KOPT-K1 (cell line): ENCODE results near the gene PLEKHD1.

Source experiments
- H3K27ac ChIP-seq: fragments of 200-600 bp; sonication (generic); 2 replicates; pipeline ENCODE4 v1.5.1; 2016; ENCODE audit warnings: antibody characterized with exemption, mild to moderate bottlenecking, low read depth, low read length; ENCODE audit not compliant: poor library complexity, severe bottlenecking
- H3K36me3 ChIP-seq: fragments of 200-600 bp; sonication (generic); 2 replicates; pipeline ENCODE4 v1.5.1; 2017; ENCODE audit warnings: antibody characterized with exemption, mild to moderate bottlenecking, low read length, moderate library complexity; ENCODE audit not compliant: insufficient read depth
- H3K9me3 ChIP-seq: fragments of 200-600 bp; sonication (generic); 2 replicates; pipeline ENCODE4 v1.5.1; 2017; ENCODE audit warnings: antibody characterized with exemption, low read length, mild to moderate bottlenecking; ENCODE audit not compliant: insufficient read depth, poor library complexity, severe bottlenecking

PLEKHD1 gene

DNA sequence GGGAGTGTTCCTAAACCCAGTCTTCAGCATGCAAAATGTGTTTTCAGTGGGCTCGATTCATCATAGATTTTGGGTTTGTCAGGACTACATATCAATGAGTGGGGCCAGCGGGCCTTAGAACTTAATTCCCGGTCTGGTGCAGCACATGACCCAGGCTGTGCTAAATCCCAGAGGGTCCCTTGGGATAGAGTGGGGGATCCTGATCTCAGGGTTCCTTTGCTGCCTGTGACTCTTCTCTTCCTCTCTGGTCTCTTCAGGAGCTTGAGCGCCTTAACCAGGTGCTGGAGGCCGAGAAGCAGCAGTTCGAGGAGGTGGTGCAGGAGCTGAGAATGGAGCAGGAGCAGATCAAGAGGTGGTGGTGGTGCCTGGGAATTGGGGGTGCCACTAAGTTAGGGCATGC, 37.5 kb downstream of the PLEKHD1 start:
- Histone ChIP-seq H3K36me3 (no peaks in the 10 kb centered on the region), H3K27ac (no peak overlapping the region), H3K9me3 (no peaks in the 10 kb centered on the region)

DNA sequence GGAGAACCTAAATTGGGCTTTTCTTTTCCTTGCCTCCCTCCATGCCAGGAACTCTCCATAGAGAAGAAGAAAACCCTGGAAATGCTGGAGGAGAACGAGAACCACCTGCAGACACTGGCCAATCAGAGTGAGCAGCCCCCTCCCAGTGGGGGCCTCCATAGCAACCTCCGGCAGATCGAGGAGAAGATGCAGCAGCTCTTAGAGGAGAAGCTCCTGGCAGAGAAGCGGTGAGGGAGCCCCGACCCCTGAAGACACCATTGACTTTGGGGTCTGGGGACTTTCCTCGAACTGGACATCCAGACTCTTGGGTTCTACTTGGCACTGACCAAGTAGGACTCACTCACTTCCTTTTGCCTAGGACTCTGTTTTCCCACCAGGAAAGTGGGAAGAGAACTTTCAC, 41.4 kb downstream of the PLEKHD1 start:
- no peaks in the 10 kb centered on the region for H3K36me3 ChIP-seq
- H3K9me3 ChIP-seq: no peaks in the 10 kb centered on the region
- no peak overlapping the region for H3K27ac ChIP-seq

DNA sequence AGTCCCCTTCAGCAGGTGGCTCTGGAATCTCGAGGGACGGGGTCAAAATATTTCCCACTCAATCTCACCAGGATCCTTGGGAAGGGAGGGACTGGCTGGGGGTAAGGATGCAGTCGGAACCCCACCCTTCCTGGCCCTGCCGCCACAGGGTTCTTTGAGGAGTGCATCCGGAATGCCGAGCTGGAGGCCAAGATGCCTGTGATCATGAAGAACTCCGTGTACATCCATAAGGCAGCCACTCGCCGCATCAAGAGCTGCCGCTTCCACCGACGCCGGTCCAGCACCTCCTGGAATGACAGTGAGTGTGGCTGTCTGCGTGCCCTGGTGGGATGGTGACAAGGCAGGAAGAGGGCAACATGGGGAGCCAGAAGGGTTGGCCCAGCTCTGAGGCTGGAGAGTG, 43.1 kb downstream of the PLEKHD1 start:
- Histone ChIP-seq H3K27ac (no peak overlapping the region), H3K36me3 (no peaks in the 10 kb centered on the region), H3K9me3 (no peaks in the 10 kb centered on the region)

DNA sequence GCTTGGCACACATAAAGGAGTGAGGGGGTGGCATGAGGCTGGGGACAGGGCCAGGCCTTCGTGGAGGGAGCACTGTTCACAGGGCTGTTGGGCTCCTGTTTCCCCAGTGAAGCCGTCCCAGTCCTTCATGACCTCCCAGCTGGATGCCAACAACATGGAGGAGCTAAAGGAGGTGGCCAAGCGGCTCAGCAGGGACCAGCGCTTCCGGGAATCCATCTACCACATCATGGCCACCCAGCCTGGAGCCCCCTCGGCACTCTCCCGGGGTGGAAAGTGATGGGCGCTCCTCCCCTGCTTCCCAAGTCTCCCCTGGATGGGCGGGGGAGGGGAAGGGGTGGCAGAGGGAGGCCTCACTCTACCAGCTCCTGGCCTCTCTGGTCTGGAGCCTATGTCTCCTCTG, 43.6 kb downstream of the PLEKHD1 start:
- Histone ChIP-seq H3K9me3 (no peaks in the 10 kb centered on the region), H3K27ac (no peak overlapping the region), H3K36me3 (no peaks in the 10 kb centered on the region)

- Histone ChIP-seq H3K36me3 (no peaks in the 10 kb centered on the region), H3K9me3 (no peaks in the 10 kb centered on the region), H3K27ac (no peak overlapping the region)
Measured at GRCh38 chr14:69528930-69529329, 44.4 kb downstream of the PLEKHD1 start.

DNA sequence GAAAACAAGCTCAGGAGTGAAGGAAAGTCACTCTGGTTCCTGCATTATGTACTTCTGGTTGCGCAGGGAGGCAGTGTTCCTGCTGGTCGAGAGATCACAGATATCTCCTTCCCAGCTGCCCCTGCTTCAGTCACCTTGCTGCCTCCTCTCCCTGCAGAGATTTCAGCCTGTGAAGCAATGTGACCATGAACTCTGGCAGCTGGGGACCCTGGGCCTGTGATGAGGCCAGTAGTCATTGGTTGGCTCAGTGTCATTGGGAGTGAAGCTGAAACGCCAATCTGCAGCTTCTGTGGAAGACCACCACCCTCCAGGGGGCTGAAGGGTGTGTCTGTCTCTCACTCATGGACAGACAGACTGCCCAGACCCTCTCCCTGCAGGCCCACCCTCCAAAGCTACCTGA, 45.0 kb downstream of the PLEKHD1 start:
- H3K27ac ChIP-seq: no peak overlapping the region
- H3K36me3 ChIP-seq: no peaks in the 10 kb centered on the region
- no peaks in the 10 kb centered on the region for H3K9me3 ChIP-seq

GRCh38 chr14:69530095-69530494, 45.6 kb downstream of the PLEKHD1 start:
- Histone ChIP-seq H3K9me3 (no peaks in the 10 kb centered on the region), H3K36me3 (no peaks in the 10 kb centered on the region), H3K27ac (no peak overlapping the region)

DNA sequence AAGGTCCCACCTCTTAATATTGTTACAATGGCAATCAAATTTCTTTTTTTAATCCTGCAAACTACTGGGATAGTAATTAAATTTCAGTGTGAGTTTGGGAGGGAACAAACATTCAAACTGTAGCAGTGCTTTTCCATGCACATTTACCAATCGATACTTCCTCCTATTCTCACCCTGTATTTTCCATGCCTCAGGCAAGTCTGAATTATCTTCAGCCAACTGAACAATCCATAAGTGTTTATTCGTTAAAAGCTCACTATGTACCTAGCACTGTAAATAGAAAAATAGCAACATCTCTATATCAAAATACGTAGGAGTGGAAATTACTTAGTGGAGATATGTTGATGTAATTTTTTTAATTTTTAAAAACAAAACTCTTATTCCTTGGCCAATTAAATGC, 46.6 kb downstream of the PLEKHD1 start:
- Histone ChIP-seq H3K36me3 (no peaks in the 10 kb centered on the region), H3K9me3 (no peaks in the 10 kb centered on the region), H3K27ac (no peak overlapping the region)

DNA sequence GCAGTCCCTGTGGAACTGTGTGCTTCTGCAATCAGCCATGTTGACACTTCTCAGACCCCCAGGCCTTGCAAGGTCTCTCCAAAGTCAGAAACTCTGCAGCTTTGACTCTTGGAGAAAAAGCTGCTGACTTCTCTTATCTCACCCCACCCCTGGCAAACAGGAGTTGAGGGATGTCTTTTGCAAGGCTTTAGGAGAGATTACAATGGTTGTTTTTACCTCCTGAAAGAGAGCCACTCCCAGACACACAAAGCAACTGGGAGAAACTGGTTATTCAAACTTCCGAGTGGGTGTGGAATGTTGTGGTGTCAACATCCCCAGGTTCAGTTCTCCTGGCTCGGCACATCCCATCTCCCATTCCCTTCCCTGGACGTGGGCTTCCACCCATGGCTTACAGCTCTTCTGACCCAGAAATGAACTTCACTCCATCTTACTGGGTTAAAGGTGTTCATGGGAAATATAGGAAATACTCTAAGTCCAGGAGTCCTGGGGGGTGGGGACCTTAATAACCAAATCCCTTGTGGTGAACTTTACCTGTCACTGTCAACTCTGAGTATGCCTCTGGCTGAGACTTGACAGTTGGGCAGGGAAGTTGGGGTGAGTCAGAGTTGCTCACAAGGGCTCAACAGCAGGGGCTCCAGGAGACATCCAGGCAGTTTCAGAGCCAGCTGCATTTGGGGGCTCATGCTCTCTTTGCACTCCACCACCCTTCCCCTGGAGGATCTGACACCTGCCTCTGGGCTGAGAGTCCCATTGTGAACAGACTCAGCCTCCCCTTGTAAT, 48.2 kb downstream of the PLEKHD1 start:
- Histone ChIP-seq H3K27ac (no peak overlapping the region), H3K9me3 (no peaks in the 10 kb centered on the region), H3K36me3 (no peaks in the 10 kb centered on the region)

DNA sequence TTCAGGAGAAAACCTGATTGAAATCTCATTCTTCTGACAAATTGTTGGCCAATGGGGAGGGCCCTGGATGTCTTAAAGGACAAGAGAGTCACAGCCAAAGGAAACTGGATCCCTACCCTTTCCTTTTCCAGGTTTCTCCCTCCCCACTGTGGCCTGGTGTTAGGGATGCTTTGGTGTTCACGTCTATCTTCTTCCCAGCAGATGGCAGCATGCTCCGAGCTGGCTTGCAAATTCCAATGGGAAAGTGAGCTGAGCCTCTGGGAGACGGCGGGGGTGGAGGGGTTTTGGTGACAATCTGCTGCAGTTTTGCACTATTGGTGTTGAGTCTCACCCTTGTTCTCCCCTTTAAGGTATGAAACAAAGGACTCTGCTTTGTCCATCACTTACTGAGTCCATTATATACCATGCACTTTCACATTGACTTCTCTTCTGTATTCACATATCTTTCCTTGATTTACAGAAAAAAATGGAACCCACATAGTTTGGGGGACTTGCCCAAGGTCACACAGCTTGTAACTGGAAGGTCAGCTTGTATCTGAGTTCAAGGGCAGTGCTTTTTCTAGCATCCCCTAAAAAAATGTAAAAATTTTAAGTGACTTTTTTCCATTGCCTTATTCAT, 50.8 kb downstream of the PLEKHD1 start:
- Histone ChIP-seq H3K9me3 (no peaks in the 10 kb centered on the region), H3K36me3 (no peaks in the 10 kb centered on the region), H3K27ac (no peak overlapping the region)

DNA sequence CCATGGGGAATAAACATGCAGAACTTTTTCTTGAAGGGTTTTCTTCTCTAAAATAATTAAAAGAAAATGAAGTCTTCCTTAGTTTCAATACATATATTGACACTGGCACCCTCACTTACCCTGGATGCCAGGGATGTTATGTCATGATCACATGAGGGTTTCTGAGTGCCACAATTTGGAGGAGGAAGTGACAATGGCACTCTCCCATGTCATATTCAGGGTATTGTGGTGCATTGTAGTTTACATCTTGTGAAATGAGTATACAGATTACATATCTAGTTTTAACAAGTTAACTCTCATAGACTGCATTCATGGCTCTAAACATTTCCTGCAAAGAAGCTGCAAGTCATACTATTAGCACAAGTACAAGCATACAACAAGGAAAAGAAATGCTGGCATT, 52.4 kb downstream of the PLEKHD1 start:
- Histone ChIP-seq H3K36me3 (no peaks in the 10 kb centered on the region), H3K9me3 (no peaks in the 10 kb centered on the region), H3K27ac (no peak overlapping the region)

DNA sequence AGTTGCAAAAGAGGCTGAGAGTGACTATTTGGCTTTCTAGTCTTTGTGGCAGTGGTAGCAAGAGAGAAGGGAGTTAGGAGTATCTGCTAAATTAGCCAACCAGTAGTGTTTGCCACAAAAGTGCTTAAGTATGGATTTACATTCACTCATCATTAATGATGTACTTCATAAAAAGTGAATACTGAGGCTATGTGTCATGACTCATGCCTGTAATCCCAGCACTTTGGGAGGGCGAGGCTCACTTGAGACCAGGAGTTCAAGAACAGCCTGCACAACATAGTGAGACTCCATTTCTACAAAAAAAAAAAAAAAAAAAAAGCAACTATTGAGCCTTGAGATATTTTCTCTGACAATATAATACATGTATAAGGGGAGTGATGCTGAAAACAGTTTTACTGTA, 53.4 kb downstream of the PLEKHD1 start:
- Histone ChIP-seq H3K36me3 (no peaks in the 10 kb centered on the region), H3K27ac (no peak overlapping the region), H3K9me3 (no peaks in the 10 kb centered on the region)

GRCh38 chr14:69538766-69539165, 54.2 kb downstream of the PLEKHD1 start:
- H3K36me3 ChIP-seq: no peaks in the 10 kb centered on the region
- no peaks in the 10 kb centered on the region for H3K9me3 ChIP-seq
- H3K27ac ChIP-seq: no peak overlapping the region

DNA sequence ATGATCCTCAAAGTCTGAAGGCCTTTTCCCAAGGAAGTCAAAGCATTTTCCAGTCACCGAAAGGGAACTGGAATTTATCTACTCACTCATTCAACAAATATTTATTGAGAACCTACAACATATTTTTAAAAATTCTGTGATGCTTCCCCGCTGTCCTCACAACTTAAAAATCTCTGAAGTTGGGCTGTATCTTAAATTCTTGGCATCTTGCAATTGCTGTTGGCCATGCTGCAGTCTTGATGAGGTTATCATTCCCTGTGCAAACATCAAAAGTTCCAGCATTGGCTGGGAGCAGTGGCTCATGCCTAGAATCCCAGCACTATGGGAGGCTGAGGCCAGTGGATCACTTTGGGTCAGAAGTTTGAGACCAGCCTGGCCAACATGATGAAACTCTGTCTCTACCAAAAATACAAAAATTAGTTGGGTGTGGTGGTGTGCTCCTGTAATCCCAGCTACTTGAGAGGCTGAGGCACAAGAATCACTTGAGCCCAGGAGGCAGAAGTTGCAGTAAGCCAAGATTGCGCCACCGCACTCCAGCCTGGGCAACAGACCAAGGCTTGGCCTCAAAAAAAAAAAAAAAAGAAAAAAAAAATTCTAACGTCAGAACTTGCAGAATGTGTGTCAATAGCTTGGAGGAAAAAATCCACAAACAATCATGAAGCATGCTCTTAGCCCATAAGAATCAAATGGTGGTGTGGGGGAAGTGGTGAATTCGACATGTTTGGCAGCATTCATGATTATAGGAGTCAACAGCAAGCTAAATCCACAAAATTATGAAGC, 55.3 kb downstream of the PLEKHD1 start:
- no peaks in the 10 kb centered on the region for H3K9me3 ChIP-seq
- no peaks in the 10 kb centered on the region for H3K36me3 ChIP-seq
- H3K27ac ChIP-seq: no peak overlapping the region

GRCh38 chr14:69540654-69541335, 56.3 kb downstream of the PLEKHD1 start:
- Histone ChIP-seq H3K9me3 (no peaks in the 10 kb centered on the region), H3K27ac (no peak overlapping the region), H3K36me3 (no peaks in the 10 kb centered on the region)
